Measurements from ENCODE around the gene IL25.
"Not testable (repeated sequence)": the region's sequence is repeated elsewhere in the genome, so short reads cannot be mapped to it uniquely, and the experiment has no call there.

The IL25 gene

GRCh38 chr14:23372509-23372908, at the start of gene IL25:
Gene IL25, plus strand, starts transcription at chr14:23372809.
- no peak for DNase-seq

GRCh38 chr14:23323838-23324454, 48.7 kb upstream of the IL25 start:
- no peak for DNase-seq

- no peak for DNase-seq
Measured at GRCh38 chr14:23324455-23324846, 48.2 kb upstream of the IL25 start.

GRCh38 chr14:23324993-23325392, 47.6 kb upstream of the IL25 start:
- no peak for DNase-seq

- DNase-seq, result not testable (repeated sequence)
Measured at GRCh38 chr14:23325746-23326145, 46.9 kb upstream of the IL25 start.

- DNase-seq, result no peak
Measured at GRCh38 chr14:23326491-23327332, 45.9 kb upstream of the IL25 start.

- DNase-seq, result peak; percentile 8
Measured at GRCh38 chr14:23327947-23328744, 44.5 kb upstream of the IL25 start.

GRCh38 chr14:23335623-23336022, 37.0 kb upstream of the IL25 start:
- DNase-seq, result no peak

GRCh38 chr14:23339506-23340268, 32.9 kb upstream of the IL25 start:
- no peak for DNase-seq

- DNase-seq, result no peak
Measured at GRCh38 chr14:23344481-23344880, 28.1 kb upstream of the IL25 start.

- DNase-seq, result no peak
Measured at GRCh38 chr14:23345987-23346692, 26.5 kb upstream of the IL25 start.

GRCh38 chr14:23346693-23347405, 25.8 kb upstream of the IL25 start:
- DNase-seq, result no peak

- no peak for DNase-seq
Measured at GRCh38 chr14:23347406-23348296, 25.0 kb upstream of the IL25 start.

GRCh38 chr14:23348297-23348655, 24.3 kb upstream of the IL25 start:
- DNase-seq, result no peak

- no peak for DNase-seq
Measured at GRCh38 chr14:23349156-23349845, 23.3 kb upstream of the IL25 start.

- no peak for DNase-seq
Measured at GRCh38 chr14:23351681-23352505, 20.7 kb upstream of the IL25 start.

- peak; percentile 68 for DNase-seq
Measured at GRCh38 chr14:23352506-23353432, 19.8 kb upstream of the IL25 start, which contains the start of gene SLC22A17. Gene SLC22A17, minus strand, starts transcription at chr14:23352887.

GRCh38 chr14:23353433-23353780, 19.2 kb upstream of the IL25 start:
- DNase-seq, result no peak

Data from T1000 (cell line).